Neuronal stem cell (in vitro differentiated cells): Measurements from ENCODE around the gene WDR33.

Source experiments
- DNase-seq: peaks from one replicate; pipeline ENCODE4 v3.0.0-alpha.2; 2013; ENCODE audit warnings: low spot score
- H2AFZ ChIP-seq: one replicate; pipeline ENCODE4 v1.6.1; 2013; ENCODE audit warnings: mild to moderate bottlenecking, low read length, inconsistent platforms
- H2AK5ac ChIP-seq: 2 replicates; pipeline ENCODE4 v1.6.1; 2013; ENCODE audit warnings: low read depth, mild to moderate bottlenecking, inconsistent platforms, low read length, moderate library complexity, mixed read lengths
- H2BK120ac ChIP-seq: 2 replicates; pipeline ENCODE4 v1.6.1; 2013; ENCODE audit warnings: low read depth, mild to moderate bottlenecking, inconsistent platforms, low read length, moderate library complexity, mixed read lengths
- H2BK12ac ChIP-seq: one replicate; pipeline ENCODE4 v1.6.1; 2013; ENCODE audit warnings: low read length, inconsistent platforms
- H2BK15ac ChIP-seq: 2 replicates; pipeline ENCODE4 v1.6.1; 2013; ENCODE audit warnings: mild to moderate bottlenecking, low read length, inconsistent platforms, mixed read lengths
- H2BK5ac ChIP-seq: one replicate; pipeline ENCODE4 v1.6.1; 2013; ENCODE audit warnings: inconsistent platforms, mild to moderate bottlenecking, low read length, moderate library complexity
- H3K14ac ChIP-seq: one replicate; pipeline ENCODE4 v1.6.1; 2013; ENCODE audit warnings: low read length, inconsistent platforms
- H3K18ac ChIP-seq: 2 replicates; pipeline ENCODE4 v1.6.1; 2013; ENCODE audit warnings: low read length, inconsistent platforms
- H3K23ac ChIP-seq: 2 replicates; pipeline ENCODE4 v1.6.1; 2013; ENCODE audit warnings: low read depth, mild to moderate bottlenecking, mixed read lengths, low read length, inconsistent platforms; ENCODE audit not compliant: poor library complexity
- H3K27ac ChIP-seq: replicated peaks from 3 replicates; pipeline ENCODE4 v1.5.1; 2013; ENCODE audit warnings: low read length, inconsistent platforms
- H3K27me3 ChIP-seq, 3 experiments: 2 replicates each; pipeline ENCODE4 v1.6.1; 2013; ENCODE audit warnings: low read length in 3 of 3, mild to moderate bottlenecking in 2 of 3, inconsistent platforms in 1 of 3, low read depth in 1 of 3, mixed read lengths in 1 of 3, moderate library complexity in 1 of 3; ENCODE audit not compliant: control insufficient read depth in 3 of 3, insufficient read depth in 3 of 3
- H3K36me3 ChIP-seq, 2 donors: replicated peaks in 1 of 2; 2 replicates each; pipeline ENCODE4 v1.6.1; 2013; ENCODE audit warnings: low read length in 2 of 2; ENCODE audit not compliant: control insufficient read depth in 2 of 2, insufficient read depth in 2 of 2
- H3K4ac ChIP-seq: 2 replicates; pipeline ENCODE4 v1.6.1; 2013; ENCODE audit warnings: inconsistent platforms, mild to moderate bottlenecking, low read length, moderate library complexity
- H3K4me1 ChIP-seq, 2 donors: 1 replicate in 1 of 2; 2 replicates in 1 of 2; pipeline ENCODE4 v1.6.1; 2013; ENCODE audit warnings: low read length in 2 of 2, low read depth in 1 of 2; ENCODE audit not compliant: control insufficient read depth in 2 of 2, insufficient read depth in 1 of 2
- H3K4me2 ChIP-seq: one replicate; pipeline ENCODE4 v1.6.1; 2013; ENCODE audit warnings: mild to moderate bottlenecking, low read length, inconsistent platforms; ENCODE audit not compliant: insufficient read depth, poor library complexity, severe bottlenecking
- H3K4me3 ChIP-seq, 2 donors: 2 replicates each; pipeline ENCODE4 v1.5.1; 2013; ENCODE audit warnings: low read length in 2 of 2, mild to moderate bottlenecking in 2 of 2, inconsistent platforms in 1 of 2, moderate library complexity in 1 of 2
- H3K79me1 ChIP-seq: one replicate; pipeline ENCODE4 v1.6.1; 2013; ENCODE audit warnings: low read depth, mild to moderate bottlenecking, inconsistent platforms, low read length, moderate library complexity
- H3K9ac ChIP-seq: one replicate; pipeline ENCODE4 v1.6.1; 2013; ENCODE audit warnings: mild to moderate bottlenecking, low read depth, low read length, inconsistent platforms; ENCODE audit not compliant: poor library complexity
- H3K9me3 ChIP-seq, 2 donors: replicated peaks in 1 of 2; 2 replicates each; pipeline versions ENCODE3 to v1.6.1; 2013; ENCODE audit warnings: low read length in 2 of 2, mild to moderate bottlenecking in 2 of 2, inconsistent platforms in 1 of 2, low read depth in 1 of 2, mixed read lengths in 1 of 2, moderate library complexity in 1 of 2; ENCODE audit not compliant: control insufficient read depth in 2 of 2, insufficient read depth in 1 of 2
- H4K8ac ChIP-seq: one replicate; pipeline ENCODE4 v1.6.1; 2013; ENCODE audit warnings: low read depth, mild to moderate bottlenecking, inconsistent platforms, low read length, moderate library complexity
- H4K91ac ChIP-seq: one replicate; pipeline ENCODE4 v1.6.1; 2013; ENCODE audit warnings: low read length, low read depth, mild to moderate bottlenecking, inconsistent platforms; ENCODE audit not compliant: poor library complexity
- WGBS, 2 donors: extraction: QIAGEN DNeasy Blood & Tissue Kit; methylation state at CpG; one replicate each; pipeline ENCODE4 v1.1.7; 2013; ENCODE audit warnings: missing lambda C conversion rate in 2 of 2, mixed read lengths in 1 of 2; ENCODE audit not compliant: insufficient read length in 2 of 2, insufficient replicate concordance in 1 of 2; ENCODE audit errors: extremely low coverage in 2 of 2; 5-methylcytosine and 5-hydroxymethylcytosine counted together

WDR33 gene

GRCh38 chr2:127768775-127769479 is 42.0 kb downstream of the WDR33 start:
- Histone ChIP-seq H3K9ac (no peak overlapping the region), H3K4ac (no peak overlapping the region), H2AK5ac (no peak overlapping the region), H3K36me3 (peaks cover 10 to 77% of the 10 kb centered on the region in 2 donors), H3K14ac (no peak overlapping the region), H3K27me3 (no peaks in the 10 kb centered on the region), H3K4me2 (no peak overlapping the region), H3K27ac (no peak overlapping the region), H3K9me3 (no peaks in the 10 kb centered on the region), H4K8ac (no peak overlapping the region), H2BK15ac (no peak overlapping the region), H4K91ac (no peak overlapping the region), H3K23ac (no peak overlapping the region), H3K4me1 (no peaks in the 10 kb centered on the region), H2AFZ (no peak overlapping the region), H2BK12ac (no peak overlapping the region), H3K4me3 (no peak overlapping the region), H3K79me1 (peaks cover 3% of the 10 kb centered on the region), H2BK5ac (no peak overlapping the region), H3K18ac (no peak overlapping the region), H2BK120ac (no peak overlapping the region)
- no peak for DNase-seq
- no CpG with 5 or more reads among the region's 6 CpGs for WGBS, 2 donors

GRCh38 chr2:127763776-127764175 is 47.2 kb downstream of the WDR33 start:
- peaks cover 22 to 94% of the 10 kb centered on the region in 2 donors for H3K36me3 ChIP-seq
- no peak overlapping the region for H4K91ac ChIP-seq
- H2BK12ac ChIP-seq = no peak overlapping the region
- H2BK5ac ChIP-seq = no peak overlapping the region
- H2AK5ac ChIP-seq = no peak overlapping the region
- H3K27ac ChIP-seq = no peak overlapping the region
- no peak overlapping the region for H3K18ac ChIP-seq
- H2AFZ ChIP-seq = no peak overlapping the region
- no peak for DNase-seq
- no peak overlapping the region for H3K4me2 ChIP-seq
- no peak overlapping the region for H4K8ac ChIP-seq
- H3K27me3 ChIP-seq = no peaks in the 10 kb centered on the region
- H3K14ac ChIP-seq = no peak overlapping the region
- H3K4me1 ChIP-seq = no peaks in the 10 kb centered on the region
- no peak overlapping the region for H2BK120ac ChIP-seq
- no peaks in the 10 kb centered on the region for H3K79me1 ChIP-seq
- H3K4me3 ChIP-seq = no peak overlapping the region
- no peak overlapping the region for H2BK15ac ChIP-seq
- no peaks in the 10 kb centered on the region for H3K9me3 ChIP-seq
- H3K4ac ChIP-seq = no peak overlapping the region
- no peak overlapping the region for H3K9ac ChIP-seq
- H3K23ac ChIP-seq = no peak overlapping the region

- Histone ChIP-seq H2AK5ac (no peak overlapping the region), H2BK120ac (no peak overlapping the region), H3K23ac (no peak overlapping the region), H2AFZ (no peak overlapping the region), H3K4ac (no peak overlapping the region), H3K4me1 (no peaks in the 10 kb centered on the region), H3K18ac (no peak overlapping the region), H2BK12ac (no peak overlapping the region), H4K91ac (no peak overlapping the region), H3K4me2 (no peak overlapping the region), H3K36me3 (peaks cover 22 to 94% of the 10 kb centered on the region in 2 donors), H3K9me3 (no peaks in the 10 kb centered on the region), H3K27me3 (no peaks in the 10 kb centered on the region), H2BK5ac (no peak overlapping the region), H3K27ac (no peak overlapping the region), H4K8ac (no peak overlapping the region), H3K79me1 (no peaks in the 10 kb centered on the region), H3K14ac (no peak overlapping the region), H2BK15ac (no peak overlapping the region), H3K9ac (no peak overlapping the region), H3K4me3 (no peak overlapping the region)
- DNase-seq = no peak
- no CpG with 5 or more reads among the region's 6 CpGs for WGBS, 2 donors
These were observed 48.1 kb downstream of the WDR33 start for GRCh38 chr2:127762846-127763245.

GRCh38 chr2:127762441-127762840 is 48.5 kb downstream of the WDR33 start:
- Histone ChIP-seq H3K27ac (no peak overlapping the region), H3K4me1 (no peaks in the 10 kb centered on the region)

More at GRCh38 chr2:127762441-127762840, 48.5 kb downstream of the WDR33 start:
- Histone ChIP-seq H4K91ac (no peak overlapping the region), H3K18ac (no peak overlapping the region), H3K4ac (no peak overlapping the region), H3K14ac (no peak overlapping the region), H3K9ac (no peak overlapping the region), H3K79me1 (no peaks in the 10 kb centered on the region), H3K4me3 (no peak overlapping the region), H4K8ac (no peak overlapping the region), H2AFZ (no peak overlapping the region), H2BK120ac (no peak overlapping the region), H3K4me2 (no peak overlapping the region), H2BK5ac (no peak overlapping the region), H3K23ac (no peak overlapping the region), H2BK15ac (no peak overlapping the region), H3K9me3 (no peaks in the 10 kb centered on the region), H2AK5ac (no peak overlapping the region), H3K27me3 (no peaks in the 10 kb centered on the region), H2BK12ac (no peak overlapping the region), H3K36me3 (peaks cover 22 to 95% of the 10 kb centered on the region in 2 donors)
- no peak for DNase-seq
- no CpG with 5 or more reads among the region's 6 CpGs for WGBS, 2 donors
